Neuronal stem cell (in vitro differentiated cells): Measurements from ENCODE around the gene AGAP1.

ENCODE experiments used
- DNase-seq: peaks from one replicate; pipeline ENCODE4 v3.0.0-alpha.2; 2013; ENCODE audit warnings: low spot score
- H2AFZ ChIP-seq: one replicate; pipeline ENCODE4 v1.6.1; 2013; ENCODE audit warnings: mild to moderate bottlenecking, low read length, inconsistent platforms
- H2AK5ac ChIP-seq: 2 replicates; pipeline ENCODE4 v1.6.1; 2013; ENCODE audit warnings: low read depth, mild to moderate bottlenecking, inconsistent platforms, low read length, moderate library complexity, mixed read lengths
- H2BK120ac ChIP-seq: 2 replicates; pipeline ENCODE4 v1.6.1; 2013; ENCODE audit warnings: low read depth, mild to moderate bottlenecking, inconsistent platforms, low read length, moderate library complexity, mixed read lengths
- H2BK12ac ChIP-seq: one replicate; pipeline ENCODE4 v1.6.1; 2013; ENCODE audit warnings: low read length, inconsistent platforms
- H2BK15ac ChIP-seq: 2 replicates; pipeline ENCODE4 v1.6.1; 2013; ENCODE audit warnings: mild to moderate bottlenecking, low read length, inconsistent platforms, mixed read lengths
- H2BK5ac ChIP-seq: one replicate; pipeline ENCODE4 v1.6.1; 2013; ENCODE audit warnings: inconsistent platforms, mild to moderate bottlenecking, low read length, moderate library complexity
- H3K14ac ChIP-seq: one replicate; pipeline ENCODE4 v1.6.1; 2013; ENCODE audit warnings: low read length, inconsistent platforms
- H3K18ac ChIP-seq: 2 replicates; pipeline ENCODE4 v1.6.1; 2013; ENCODE audit warnings: low read length, inconsistent platforms
- H3K23ac ChIP-seq: 2 replicates; pipeline ENCODE4 v1.6.1; 2013; ENCODE audit warnings: low read depth, mild to moderate bottlenecking, mixed read lengths, low read length, inconsistent platforms; ENCODE audit not compliant: poor library complexity
- H3K27ac ChIP-seq: replicated peaks from 3 replicates; pipeline ENCODE4 v1.5.1; 2013; ENCODE audit warnings: low read length, inconsistent platforms
- H3K27me3 ChIP-seq, 3 experiments: 2 replicates each; pipeline ENCODE4 v1.6.1; 2013; ENCODE audit warnings: low read length in 3 of 3, mild to moderate bottlenecking in 2 of 3, inconsistent platforms in 1 of 3, low read depth in 1 of 3, mixed read lengths in 1 of 3, moderate library complexity in 1 of 3; ENCODE audit not compliant: control insufficient read depth in 3 of 3, insufficient read depth in 3 of 3
- H3K36me3 ChIP-seq, 2 donors: replicated peaks in 1 of 2; 2 replicates each; pipeline ENCODE4 v1.6.1; 2013; ENCODE audit warnings: low read length in 2 of 2; ENCODE audit not compliant: control insufficient read depth in 2 of 2, insufficient read depth in 2 of 2
- H3K4ac ChIP-seq: 2 replicates; pipeline ENCODE4 v1.6.1; 2013; ENCODE audit warnings: inconsistent platforms, mild to moderate bottlenecking, low read length, moderate library complexity
- H3K4me1 ChIP-seq, 2 donors: 1 replicate in 1 of 2; 2 replicates in 1 of 2; pipeline ENCODE4 v1.6.1; 2013; ENCODE audit warnings: low read length in 2 of 2, low read depth in 1 of 2; ENCODE audit not compliant: control insufficient read depth in 2 of 2, insufficient read depth in 1 of 2
- H3K4me2 ChIP-seq: one replicate; pipeline ENCODE4 v1.6.1; 2013; ENCODE audit warnings: mild to moderate bottlenecking, low read length, inconsistent platforms; ENCODE audit not compliant: insufficient read depth, poor library complexity, severe bottlenecking
- H3K4me3 ChIP-seq, 2 donors: 2 replicates each; pipeline ENCODE4 v1.5.1; 2013; ENCODE audit warnings: low read length in 2 of 2, mild to moderate bottlenecking in 2 of 2, inconsistent platforms in 1 of 2, moderate library complexity in 1 of 2
- H3K79me1 ChIP-seq: one replicate; pipeline ENCODE4 v1.6.1; 2013; ENCODE audit warnings: low read depth, mild to moderate bottlenecking, inconsistent platforms, low read length, moderate library complexity
- H3K9ac ChIP-seq: one replicate; pipeline ENCODE4 v1.6.1; 2013; ENCODE audit warnings: mild to moderate bottlenecking, low read depth, low read length, inconsistent platforms; ENCODE audit not compliant: poor library complexity
- H3K9me3 ChIP-seq, 2 donors: replicated peaks in 1 of 2; 2 replicates each; pipeline versions ENCODE3 to v1.6.1; 2013; ENCODE audit warnings: low read length in 2 of 2, mild to moderate bottlenecking in 2 of 2, inconsistent platforms in 1 of 2, low read depth in 1 of 2, mixed read lengths in 1 of 2, moderate library complexity in 1 of 2; ENCODE audit not compliant: control insufficient read depth in 2 of 2, insufficient read depth in 1 of 2
- H4K8ac ChIP-seq: one replicate; pipeline ENCODE4 v1.6.1; 2013; ENCODE audit warnings: low read depth, mild to moderate bottlenecking, inconsistent platforms, low read length, moderate library complexity
- H4K91ac ChIP-seq: one replicate; pipeline ENCODE4 v1.6.1; 2013; ENCODE audit warnings: low read length, low read depth, mild to moderate bottlenecking, inconsistent platforms; ENCODE audit not compliant: poor library complexity
- WGBS, 2 donors: extraction: QIAGEN DNeasy Blood & Tissue Kit; methylation state at CpG; one replicate each; pipeline ENCODE4 v1.1.7; 2013; ENCODE audit warnings: missing lambda C conversion rate in 2 of 2, mixed read lengths in 1 of 2; ENCODE audit not compliant: insufficient read length in 2 of 2, insufficient replicate concordance in 1 of 2; ENCODE audit errors: extremely low coverage in 2 of 2; 5-methylcytosine and 5-hydroxymethylcytosine counted together

The AGAP1 gene

GRCh38 chr2:235739704-235740415 is 246.0 kb downstream of the AGAP1 start:
- H3K4me2 ChIP-seq, result no peak overlapping the region
- H3K27me3 ChIP-seq, result no peaks in the 10 kb centered on the region
- no peaks in the 10 kb centered on the region for H3K9me3 ChIP-seq
- H3K36me3 ChIP-seq, result peaks cover 7 to 51% of the 10 kb centered on the region in 2 donors
- no peak overlapping the region for H2AFZ ChIP-seq
- no peak overlapping the region for H3K27ac ChIP-seq
- no peaks in the 10 kb centered on the region for H3K79me1 ChIP-seq
- no peak overlapping the region for H4K8ac ChIP-seq
- H3K4me3 ChIP-seq, result no peak overlapping the region
- H2BK12ac ChIP-seq, result no peak overlapping the region
- peaks cover 0 to 3% of the 10 kb centered on the region in 2 donors for H3K4me1 ChIP-seq
- no peak overlapping the region for H3K9ac ChIP-seq
- no peak overlapping the region for H2BK120ac ChIP-seq
- H2AK5ac ChIP-seq, result peak overlapping the region; percentile 66
- DNase-seq, result no peak
- H4K91ac ChIP-seq, result no peak overlapping the region
- no peak overlapping the region for H3K23ac ChIP-seq
- H3K4ac ChIP-seq, result no peak overlapping the region
- no CpG with 5 or more reads among the region's 29 CpGs for WGBS, 2 donors
- H2BK15ac ChIP-seq, result no peak overlapping the region
- no peak overlapping the region for H3K14ac ChIP-seq
- H2BK5ac ChIP-seq, result peak overlapping the region; percentile 29
- peak overlapping the region; percentile 51 for H3K18ac ChIP-seq

- Histone ChIP-seq H3K14ac (no peak overlapping the region), H3K79me1 (no peaks in the 10 kb centered on the region), H2BK120ac (no peak overlapping the region), H3K27ac (no peak overlapping the region), H4K91ac (no peak overlapping the region), H3K18ac (no peak overlapping the region), H2BK5ac (no peak overlapping the region), H2AFZ (no peak overlapping the region), H3K27me3 (no peaks in the 10 kb centered on the region), H3K4me3 (no peak overlapping the region), H3K4ac (no peak overlapping the region), H2BK12ac (no peak overlapping the region), H3K9ac (no peak overlapping the region), H4K8ac (no peak overlapping the region), H3K4me2 (no peak overlapping the region), H2BK15ac (no peak overlapping the region), H3K23ac (no peak overlapping the region), H3K36me3 (peaks cover 5 to 51% of the 10 kb centered on the region in 2 donors), H3K4me1 (peaks cover 0 to 3% of the 10 kb centered on the region in 2 donors), H3K9me3 (no peaks in the 10 kb centered on the region), H2AK5ac (no peak overlapping the region)
- DNase-seq, result no peak
- no CpG with 5 or more reads among the region's 9 CpGs for WGBS, 2 donors
Observed at GRCh38 chr2:235740821-235741220, 247.0 kb downstream of the AGAP1 start.

GRCh38 chr2:235744161-235744560 is 250.3 kb downstream of the AGAP1 start:
- Histone ChIP-seq H3K36me3 (peaks cover 8 to 68% of the 10 kb centered on the region in 2 donors), H3K9me3 (no peaks in the 10 kb centered on the region), H3K27me3 (no peaks in the 10 kb centered on the region)

DNA sequence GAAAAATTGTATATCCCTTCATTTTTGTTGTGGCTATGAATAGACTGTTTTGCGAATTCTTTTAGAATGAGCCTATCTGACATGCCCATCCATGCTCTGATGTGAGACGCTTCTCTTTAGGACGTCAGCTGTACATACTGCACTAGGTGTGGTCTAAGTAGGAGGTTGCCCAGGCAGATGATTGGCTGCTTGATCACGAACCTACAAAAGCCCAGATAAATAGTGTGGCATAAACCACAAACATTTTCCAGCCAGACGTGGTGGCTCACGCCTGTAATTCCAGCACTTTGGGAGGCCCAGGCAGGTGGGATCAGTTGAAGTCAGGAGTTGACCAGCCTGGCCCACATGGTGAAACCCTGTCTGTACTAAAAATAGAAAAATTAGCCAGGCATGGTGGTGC is 251.8 kb downstream of the AGAP1 start:
- Histone ChIP-seq H3K27ac (no peak overlapping the region), H4K91ac (no peak overlapping the region), H3K23ac (no peak overlapping the region), H2BK120ac (no peak overlapping the region), H3K36me3 (peaks cover 16 to 82% of the 10 kb centered on the region in 2 donors), H4K8ac (no peak overlapping the region), H3K9ac (no peak overlapping the region), H3K4ac (no peak overlapping the region), H3K9me3 (no peaks in the 10 kb centered on the region), H3K4me3 (no peak overlapping the region), H3K4me1 (peaks cover 0 to 5% of the 10 kb centered on the region in 2 donors), H3K18ac (no peak overlapping the region), H3K79me1 (peaks cover 4% of the 10 kb centered on the region), H3K4me2 (no peak overlapping the region), H3K27me3 (no peaks in the 10 kb centered on the region), H2AFZ (no peak overlapping the region), H2BK5ac (no peak overlapping the region), H2BK12ac (no peak overlapping the region), H3K14ac (no peak overlapping the region), H2AK5ac (no peak overlapping the region), H2BK15ac (no peak overlapping the region)
- DNase-seq, result no peak
- no CpG with 5 or more reads among the region's 6 CpGs for whole genome bisulfite sequencing, 2 donors

More at GRCh38 chr2:235744161-235744560, 250.3 kb downstream of the AGAP1 start:
- Histone ChIP-seq H3K9ac (no peak overlapping the region), H4K91ac (no peak overlapping the region), H2BK5ac (no peak overlapping the region), H2BK120ac (no peak overlapping the region), H3K23ac (no peak overlapping the region), H3K4me1 (peaks cover 0 to 6% of the 10 kb centered on the region in 2 donors), H3K4me3 (no peak overlapping the region), H2AK5ac (no peak overlapping the region), H3K14ac (no peak overlapping the region), H2AFZ (no peak overlapping the region), H2BK12ac (no peak overlapping the region), H3K27ac (no peak overlapping the region), H3K18ac (no peak overlapping the region), H3K4me2 (no peak overlapping the region), H3K4ac (no peak overlapping the region), H4K8ac (no peak overlapping the region), H3K79me1 (peaks cover 4% of the 10 kb centered on the region), H2BK15ac (no peak overlapping the region)
- WGBS, 2 donors, result no CpG with 5 or more reads among the region's 12 CpGs
- no peak for DNase-seq
